UCSD-AML1 (cell line): ENCODE data around the gene MBD3.
"Not testable (repeated sequence)": the region's sequence is repeated elsewhere in the genome, so short reads cannot be mapped to it uniquely, and the experiment has no call there.

ENCODE experiments used
- DNase-seq: peaks from one replicate; lab custom pipeline; 2025; ENCODE audit not compliant: unreplicated experiment; lab: John Stamatoyannopoulos, UW

MBD3 gene

GRCh38 chr19:1592755-1593500 is at the start of gene MBD3:
Gene MBD3, minus strand, starts transcription at chr19:1592865. Its CDS starts 234 bp downstream, at chr19:1592631.
- peak; percentile 95 for DNase-seq

GRCh38 chr19:1640893-1641448 is 48.3 kb upstream of the MBD3 start:
- DNase-seq, result not testable (repeated sequence)

GRCh38 chr19:1636325-1637236 is 43.9 kb upstream of the MBD3 start:
- DNase-seq, result no peak

- DNase-seq, result no peak
Measured at GRCh38 chr19:1634938-1635243, 42.2 kb upstream of the MBD3 start.

- DNase-seq, result no peak
Measured at GRCh38 chr19:1634242-1634937, 41.7 kb upstream of the MBD3 start.

- no peak for DNase-seq
Measured at GRCh38 chr19:1633269-1633826, 40.7 kb upstream of the MBD3 start.

GRCh38 chr19:1632462-1633268 is 40.0 kb upstream of the MBD3 start:
- no peak for DNase-seq

- no peak for DNase-seq
Measured at GRCh38 chr19:1631557-1632100, 39.0 kb upstream of the MBD3 start.

- DNase-seq, result no peak
Measured at GRCh38 chr19:1630811-1631210, 38.1 kb upstream of the MBD3 start.

GRCh38 chr19:1630012-1630411 is 37.3 kb upstream of the MBD3 start:
- no peak for DNase-seq

- no peak for DNase-seq
Measured at GRCh38 chr19:1629256-1629808, 36.7 kb upstream of the MBD3 start.

- no peak for DNase-seq
Measured at GRCh38 chr19:1627194-1627593, 34.5 kb upstream of the MBD3 start.

GRCh38 chr19:1626417-1627010 is 33.8 kb upstream of the MBD3 start:
- no peak for DNase-seq

- DNase-seq, result peak; percentile 42
Measured at GRCh38 chr19:1624458-1624857, 31.8 kb upstream of the MBD3 start.

- no peak for DNase-seq
Measured at GRCh38 chr19:1622541-1622940, 29.9 kb upstream of the MBD3 start.

GRCh38 chr19:1622007-1622406 is 29.3 kb upstream of the MBD3 start:
- no peak for DNase-seq

- no peak for DNase-seq
Measured at GRCh38 chr19:1621574-1621973, 28.9 kb upstream of the MBD3 start.

- DNase-seq, result no peak
Measured at GRCh38 chr19:1621021-1621420, 28.4 kb upstream of the MBD3 start.

- DNase-seq, result no peak
Measured at GRCh38 chr19:1620502-1620901, 27.8 kb upstream of the MBD3 start.
